HepG2 (cell line): ENCODE results near the gene CES3. TPM values are rescaled to one million over a fixed set of nuclear protein-coding genes. Genes with fewer than 3 reads are reported as not detected.
A peak's percentile ranks its signal among the peaks of the same experiment; 100 is the strongest.

Experiments
- CBX1 ChIP-seq: IDR thresholded peaks from one replicate; pipeline ENCODE4 v1.6.1; 2016; ENCODE audit warnings: antibody characterized with exemption, low read depth
- CHCHD3 ChIP-seq: sonication (generic); formaldehyde crosslinking; IDR thresholded peaks from 2 replicates; pipeline ENCODE4 v1.8.0; 2022; ENCODE audit warnings: mild to moderate bottlenecking, missing genetic modification reagents, moderate library complexity
- CTCF ChIP-seq: sonication (generic); formaldehyde crosslinking; IDR thresholded peaks from 2 replicates; pipeline ENCODE4 v1.5.0; 2020; ENCODE audit warnings: mild to moderate bottlenecking, missing genetic modification reagents, moderate library complexity
- FUBP1 ChIP-seq: sonication (generic); formaldehyde crosslinking; IDR thresholded peaks from 2 replicates; pipeline ENCODE4 v1.5.1; 2020; ENCODE audit warnings: missing genetic modification reagents, mild to moderate bottlenecking, borderline replicate concordance
- GMEB1 ChIP-seq: sonication (generic); formaldehyde crosslinking; IDR thresholded peaks from 2 replicates; pipeline ENCODE4 v1.5.1; 2020; ENCODE audit warnings: missing genetic modification reagents, mild to moderate bottlenecking, borderline replicate concordance
- HCFC1 ChIP-seq: fragments of 150-350 bp; IDR thresholded peaks from 2 replicates; pipeline ENCODE4 v1.6.1; 2014; ENCODE audit warnings: low read depth, low read length
- KDM2A ChIP-seq: sonication (generic); formaldehyde crosslinking; IDR thresholded peaks from 2 replicates; pipeline ENCODE4 v1.4.0; 2020; ENCODE audit warnings: low read depth, missing genetic modification reagents, borderline replicate concordance
- MEIS2 ChIP-seq: sonication (generic); formaldehyde crosslinking; IDR thresholded peaks from 2 replicates; pipeline ENCODE4 v1.9.0; 2021; ENCODE audit warnings: mild to moderate bottlenecking, missing genetic modification reagents
- MLX ChIP-seq: IDR thresholded peaks from 2 replicates; pipeline ENCODE4 v1.6.1; 2016
- POLR2A ChIP-seq, 2 experiments: IDR thresholded peaks; 2 replicates each; pipeline ENCODE4 v1.6.1; 2011; ENCODE audit warnings: low read depth in 2 of 2, low read length in 2 of 2, mild to moderate bottlenecking in 1 of 2, moderate library complexity in 1 of 2; ENCODE audit not compliant: insufficient read depth in 1 of 2
- SMYD3 ChIP-seq: sonication (generic); formaldehyde crosslinking; IDR thresholded peaks from 2 replicates; pipeline ENCODE4 v1.8.1; 2023; ENCODE audit warnings: mild to moderate bottlenecking, missing genetic modification reagents
- SOX6 ChIP-seq, 2 experiments: fragments of 450-650 bp in 1 of 2; sonication (generic) in 1 of 2; formaldehyde crosslinking in 1 of 2; IDR thresholded peaks; 2 replicates each; pipeline versions ENCODE4 v1.4.0 to v1.6.1; 2017 to 2020; ENCODE audit warnings: antibody characterized with exemption in 1 of 2, mild to moderate bottlenecking in 1 of 2, missing genetic modification reagents in 1 of 2
- ZNF12 ChIP-seq: sonication (generic); formaldehyde crosslinking; IDR thresholded peaks from 2 replicates; pipeline ENCODE4 v1.5.0; 2020; ENCODE audit warnings: missing genetic modification reagents
- polyA plus RNA-seq, 8 experiments: library from polyadenylated mRNA; depleted of rRNA in 3 of 8; stranded (reverse) in 7 of 8; unstranded in 1 of 8; fragments of >200 nt; fragmentation: Illumina TruSeq in 4 of 8; extraction: Trizol in 4 of 8; gene quantifications; 2 replicates each; pipeline versions ENCODE4 v1.2.1 to v1.2.3, GENCODE V29; 2011 to 2016; ENCODE audit warnings: low read depth in 4 of 8, missing spikeins in 1 of 8, mixed read lengths in 1 of 8; ENCODE audit not compliant: insufficient read depth in 1 of 8
- total RNA-seq, 5 experiments: library from RNA; depleted of rRNA; stranded (reverse); fragments of >200 nt; fragmentation: Illumina TruSeq; extraction: Trizol; gene quantifications; 2 replicates each; pipeline ENCODE4 v1.2.3, GENCODE V29; 2016; ENCODE audit warnings: low read depth in 1 of 5
- TF ChIP-seq, protein P1 (sequence below): sonication (generic); formaldehyde crosslinking; IDR thresholded peaks from 2 replicates; pipeline ENCODE4 v1.4.0; 2020; ENCODE audit warnings: low read depth, missing genetic modification reagents
- TF ChIP-seq, protein P2 (sequence below): sonication (generic); formaldehyde crosslinking; IDR thresholded peaks from 2 replicates; pipeline ENCODE4 v1.4.0; 2020; ENCODE audit warnings: missing genetic modification reagents, borderline replicate concordance

Gene CES3
- total and polyA plus RNA-seq, 2 of the 13 experiments (the other 11 are each of a cell fraction or from before 2014, with no cell fraction given): 6.6 to 17.4 TPM

- peak; percentile 100 for TF ChIP-seq CTCF (CRISPR knock-in tag)
- 0 out of 2 replicates have a peak, but pooled peaks have one; percentile 62 for TF ChIP-seq FUBP1 (CRISPR knock-in tag)
- no peak for TF ChIP-seq MLX (CRISPR knock-in tag)
- TF ChIP-seq KDM2A (CRISPR knock-in tag): peak; percentile 92
- no peak for TF ChIP-seq HCFC1
- TF ChIP-seq MEIS2 (CRISPR knock-in tag): no peak; the same call in 1 of the 2 replicates
- TF ChIP-seq, protein P1, sequence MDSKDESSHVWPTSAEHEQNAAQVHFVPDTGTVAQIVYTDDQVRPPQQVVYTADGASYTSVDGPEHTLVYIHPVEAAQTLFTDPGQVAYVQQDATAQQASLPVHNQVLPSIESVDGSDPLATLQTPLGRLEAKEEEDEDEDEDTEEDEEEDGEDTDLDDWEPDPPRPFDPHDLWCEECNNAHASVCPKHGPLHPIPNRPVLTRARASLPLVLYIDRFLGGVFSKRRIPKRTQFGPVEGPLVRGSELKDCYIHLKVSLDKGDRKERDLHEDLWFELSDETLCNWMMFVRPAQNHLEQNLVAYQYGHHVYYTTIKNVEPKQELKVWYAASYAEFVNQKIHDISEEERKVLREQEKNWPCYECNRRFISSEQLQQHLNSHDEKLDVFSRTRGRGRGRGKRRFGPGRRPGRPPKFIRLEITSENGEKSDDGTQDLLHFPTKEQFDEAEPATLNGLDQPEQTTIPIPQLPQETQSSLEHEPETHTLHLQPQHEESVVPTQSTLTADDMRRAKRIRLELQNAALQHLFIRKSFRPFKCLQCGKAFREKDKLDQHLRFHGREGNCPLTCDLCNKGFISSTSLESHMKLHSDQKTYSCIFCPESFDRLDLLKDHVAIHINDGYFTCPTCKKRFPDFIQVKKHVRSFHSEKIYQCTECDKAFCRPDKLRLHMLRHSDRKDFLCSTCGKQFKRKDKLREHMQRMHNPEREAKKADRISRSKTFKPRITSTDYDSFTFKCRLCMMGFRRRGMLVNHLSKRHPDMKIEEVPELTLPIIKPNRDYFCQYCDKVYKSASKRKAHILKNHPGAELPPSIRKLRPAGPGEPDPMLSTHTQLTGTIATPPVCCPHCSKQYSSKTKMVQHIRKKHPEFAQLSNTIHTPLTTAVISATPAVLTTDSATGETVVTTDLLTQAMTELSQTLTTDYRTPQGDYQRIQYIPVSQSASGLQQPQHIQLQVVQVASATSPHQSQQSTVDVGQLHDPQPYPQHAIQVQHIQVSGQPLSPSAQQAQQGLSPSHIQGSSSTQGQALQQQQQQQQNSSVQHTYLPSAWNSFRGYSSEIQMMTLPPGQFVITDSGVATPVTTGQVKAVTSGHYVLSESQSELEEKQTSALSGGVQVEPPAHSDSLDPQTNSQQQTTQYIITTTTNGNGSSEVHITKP (CRISPR knock-in tag): peak; percentile 74; the same call in 1 of the 2 replicates
- no peak for TF ChIP-seq CBX1
- TF ChIP-seq SOX6 (IDR thresholded peaks at IDR 0.05): no peak
- TF ChIP-seq SOX6 (CRISPR knock-in tag; IDR thresholded peaks at IDR 0.05): peak; percentile 45; the same call in 1 of the 2 replicates
- 0 out of 2 replicates have a peak, but pooled peaks have one; percentile 62 for TF ChIP-seq GMEB1 (CRISPR knock-in tag)
- no peak for TF ChIP-seq SMYD3 (CRISPR knock-in tag)
- 0 out of 2 replicates have a peak, but pooled peaks have one; percentile 78 for TF ChIP-seq CHCHD3 (CRISPR knock-in tag)
- peak; percentile 79; the same call in 1 of the 2 replicates for TF ChIP-seq ZNF12 (CRISPR knock-in tag)
- TF ChIP-seq, protein P2, sequence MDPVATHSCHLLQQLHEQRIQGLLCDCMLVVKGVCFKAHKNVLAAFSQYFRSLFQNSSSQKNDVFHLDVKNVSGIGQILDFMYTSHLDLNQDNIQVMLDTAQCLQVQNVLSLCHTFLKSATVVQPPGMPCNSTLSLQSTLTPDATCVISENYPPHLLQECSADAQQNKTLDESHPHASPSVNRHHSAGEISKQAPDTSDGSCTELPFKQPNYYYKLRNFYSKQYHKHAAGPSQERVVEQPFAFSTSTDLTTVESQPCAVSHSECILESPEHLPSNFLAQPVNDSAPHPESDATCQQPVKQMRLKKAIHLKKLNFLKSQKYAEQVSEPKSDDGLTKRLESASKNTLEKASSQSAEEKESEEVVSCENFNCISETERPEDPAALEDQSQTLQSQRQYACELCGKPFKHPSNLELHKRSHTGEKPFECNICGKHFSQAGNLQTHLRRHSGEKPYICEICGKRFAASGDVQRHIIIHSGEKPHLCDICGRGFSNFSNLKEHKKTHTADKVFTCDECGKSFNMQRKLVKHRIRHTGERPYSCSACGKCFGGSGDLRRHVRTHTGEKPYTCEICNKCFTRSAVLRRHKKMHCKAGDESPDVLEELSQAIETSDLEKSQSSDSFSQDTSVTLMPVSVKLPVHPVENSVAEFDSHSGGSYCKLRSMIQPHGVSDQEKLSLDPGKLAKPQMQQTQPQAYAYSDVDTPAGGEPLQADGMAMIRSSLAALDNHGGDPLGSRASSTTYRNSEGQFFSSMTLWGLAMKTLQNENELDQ (CRISPR knock-in tag): no peak
- no peak; a peak in 1 of 4 replicates for TF ChIP-seq POLR2A (IDR thresholded peaks at IDR 0.05; ENCODE audit: insufficient read depth in 1 of 2, low read depth in 2 of 2, low read length in 2 of 2)
Observed at GRCh38 chr16:66977341-66978113, 16.5 kb downstream of the CES3 start (continued).
